ENCODE results near the gene SLC25A26.

DNA sequence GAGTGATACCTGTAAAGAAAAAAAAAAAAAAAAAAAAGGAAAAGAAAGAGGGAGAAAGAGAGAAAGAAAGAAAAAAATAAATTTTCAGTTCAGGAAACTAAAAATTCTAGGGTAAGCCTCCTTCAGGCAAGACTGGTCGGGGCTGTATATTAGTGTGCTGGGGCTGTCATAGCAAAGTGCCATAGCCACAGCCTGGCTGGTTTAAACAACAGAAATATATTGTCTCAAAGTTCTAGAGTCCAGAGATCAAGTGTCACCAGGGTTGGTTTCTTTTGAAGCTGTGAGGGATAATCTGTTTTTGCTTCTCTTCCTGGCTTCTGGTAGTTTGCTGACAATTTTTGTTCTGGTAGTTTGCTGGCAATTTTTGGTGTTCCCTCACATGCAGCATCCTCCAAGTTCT is 48.4 kb upstream of the SLC25A26 start:
- TF ChIP-seq, protein P1, sequence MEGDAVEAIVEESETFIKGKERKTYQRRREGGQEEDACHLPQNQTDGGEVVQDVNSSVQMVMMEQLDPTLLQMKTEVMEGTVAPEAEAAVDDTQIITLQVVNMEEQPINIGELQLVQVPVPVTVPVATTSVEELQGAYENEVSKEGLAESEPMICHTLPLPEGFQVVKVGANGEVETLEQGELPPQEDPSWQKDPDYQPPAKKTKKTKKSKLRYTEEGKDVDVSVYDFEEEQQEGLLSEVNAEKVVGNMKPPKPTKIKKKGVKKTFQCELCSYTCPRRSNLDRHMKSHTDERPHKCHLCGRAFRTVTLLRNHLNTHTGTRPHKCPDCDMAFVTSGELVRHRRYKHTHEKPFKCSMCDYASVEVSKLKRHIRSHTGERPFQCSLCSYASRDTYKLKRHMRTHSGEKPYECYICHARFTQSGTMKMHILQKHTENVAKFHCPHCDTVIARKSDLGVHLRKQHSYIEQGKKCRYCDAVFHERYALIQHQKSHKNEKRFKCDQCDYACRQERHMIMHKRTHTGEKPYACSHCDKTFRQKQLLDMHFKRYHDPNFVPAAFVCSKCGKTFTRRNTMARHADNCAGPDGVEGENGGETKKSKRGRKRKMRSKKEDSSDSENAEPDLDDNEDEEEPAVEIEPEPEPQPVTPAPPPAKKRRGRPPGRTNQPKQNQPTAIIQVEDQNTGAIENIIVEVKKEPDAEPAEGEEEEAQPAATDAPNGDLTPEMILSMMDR (IDR thresholded peaks at IDR 0.05) = no peak
- no peak for TF ChIP-seq POLR2A (IDR thresholded peaks at IDR 0.05)

Data from gastroesophageal sphincter (tissue), 3 donors.